ENCODE measurements around the gene TCF4.

The TCF4 gene

GRCh38 chr18:55360061-55360460, 227.9 kb downstream of the TCF4 start:
- no peak overlapping the region for H3K4me3 Mint-ChIP-seq
- H3K27me3 Mint-ChIP-seq, result peaks cover 3% of the 10 kb centered on the region
- no peak overlapping the region for H3K27ac Mint-ChIP-seq
- H3K4me1 Mint-ChIP-seq (ENCODE audit: low read depth), result no peaks in the 10 kb centered on the region
- H3K9me3 Mint-ChIP-seq (ENCODE audit: low read depth), result no peaks in the 10 kb centered on the region
- no peaks in the 10 kb centered on the region for H3K36me3 Mint-ChIP-seq

- no peaks in the 10 kb centered on the region for H3K36me3 Mint-ChIP-seq
- peaks cover 3% of the 10 kb centered on the region for H3K27me3 Mint-ChIP-seq
- H3K4me1 Mint-ChIP-seq (ENCODE audit: low read depth), result no peaks in the 10 kb centered on the region
- no peaks in the 10 kb centered on the region for H3K9me3 Mint-ChIP-seq (ENCODE audit: low read depth)
- H3K4me3 Mint-ChIP-seq, result no peak overlapping the region
- H3K27ac Mint-ChIP-seq, result no peak overlapping the region
These were observed 231.2 kb downstream of the TCF4 start for GRCh38 chr18:55356815-55357214.

GRCh38 chr18:55355223-55355622, 232.8 kb downstream of the TCF4 start:
- Mint-ChIP-seq H3K27me3 (no peaks in the 10 kb centered on the region), H3K4me3 (no peak overlapping the region), H3K27ac (no peak overlapping the region), H3K4me1 (ENCODE audit: low read depth) (no peaks in the 10 kb centered on the region), H3K36me3 (no peaks in the 10 kb centered on the region), H3K9me3 (ENCODE audit: low read depth) (no peaks in the 10 kb centered on the region)

- H3K4me3 Mint-ChIP-seq, result no peak overlapping the region
- H3K27me3 Mint-ChIP-seq, result no peaks in the 10 kb centered on the region
- no peak overlapping the region for H3K27ac Mint-ChIP-seq
- no peaks in the 10 kb centered on the region for H3K4me1 Mint-ChIP-seq (ENCODE audit: low read depth)
- no peaks in the 10 kb centered on the region for H3K36me3 Mint-ChIP-seq
- H3K9me3 Mint-ChIP-seq (ENCODE audit: low read depth), result no peaks in the 10 kb centered on the region
These were observed 233.2 kb downstream of the TCF4 start for GRCh38 chr18:55354795-55355194.

- Mint-ChIP-seq H3K9me3 (ENCODE audit: low read depth) (no peaks in the 10 kb centered on the region), H3K27me3 (no peaks in the 10 kb centered on the region), H3K4me3 (no peak overlapping the region), H3K4me1 (ENCODE audit: low read depth) (no peaks in the 10 kb centered on the region), H3K27ac (no peak overlapping the region), H3K36me3 (no peaks in the 10 kb centered on the region)
These were observed 234.2 kb downstream of the TCF4 start for GRCh38 chr18:55353806-55354205.

- Mint-ChIP-seq H3K9me3 (ENCODE audit: low read depth) (no peaks in the 10 kb centered on the region), H3K36me3 (no peaks in the 10 kb centered on the region), H3K27ac (no peak overlapping the region), H3K27me3 (no peaks in the 10 kb centered on the region), H3K4me1 (ENCODE audit: low read depth) (no peaks in the 10 kb centered on the region), H3K4me3 (no peak overlapping the region)
These were observed 234.6 kb downstream of the TCF4 start for GRCh38 chr18:55353391-55353790.

GRCh38 chr18:55351980-55352714, 235.8 kb downstream of the TCF4 start:
- Mint-ChIP-seq H3K4me1 (ENCODE audit: low read depth) (no peaks in the 10 kb centered on the region), H3K27me3 (no peaks in the 10 kb centered on the region), H3K36me3 (no peaks in the 10 kb centered on the region), H3K27ac (no peak overlapping the region), H3K4me3 (no peak overlapping the region), H3K9me3 (ENCODE audit: low read depth) (no peaks in the 10 kb centered on the region)

GRCh38 chr18:55351241-55351691, 236.7 kb downstream of the TCF4 start:
- Mint-ChIP-seq H3K4me1 (ENCODE audit: low read depth) (no peaks in the 10 kb centered on the region), H3K9me3 (ENCODE audit: low read depth) (no peaks in the 10 kb centered on the region), H3K27ac (no peak overlapping the region), H3K36me3 (no peaks in the 10 kb centered on the region), H3K4me3 (no peak overlapping the region), H3K27me3 (no peaks in the 10 kb centered on the region)

- no peaks in the 10 kb centered on the region for H3K9me3 Mint-ChIP-seq (ENCODE audit: low read depth)
- H3K27ac Mint-ChIP-seq, result no peak overlapping the region
- H3K4me1 Mint-ChIP-seq (ENCODE audit: low read depth), result no peaks in the 10 kb centered on the region
- H3K36me3 Mint-ChIP-seq, result no peaks in the 10 kb centered on the region
- H3K27me3 Mint-ChIP-seq, result no peaks in the 10 kb centered on the region
- H3K4me3 Mint-ChIP-seq, result no peak overlapping the region
These were observed 238.3 kb downstream of the TCF4 start for GRCh38 chr18:55349685-55350084.

- no peaks in the 10 kb centered on the region for H3K36me3 Mint-ChIP-seq
- H3K9me3 Mint-ChIP-seq (ENCODE audit: low read depth), result no peaks in the 10 kb centered on the region
These were observed 240.8 kb downstream of the TCF4 start for GRCh38 chr18:55346961-55347740.

GRCh38 chr18:55346387-55346786, 241.6 kb downstream of the TCF4 start:
- Mint-ChIP-seq H3K27me3 (no peaks in the 10 kb centered on the region), H3K9me3 (ENCODE audit: low read depth) (no peaks in the 10 kb centered on the region), H3K36me3 (no peaks in the 10 kb centered on the region), H3K27ac (no peak overlapping the region), H3K4me1 (ENCODE audit: low read depth) (no peaks in the 10 kb centered on the region), H3K4me3 (no peak overlapping the region)

More at GRCh38 chr18:55346961-55347740, 240.8 kb downstream of the TCF4 start:
- Mint-ChIP-seq H3K27ac (no peak overlapping the region), H3K4me3 (no peak overlapping the region), H3K27me3 (no peaks in the 10 kb centered on the region), H3K4me1 (ENCODE audit: low read depth) (no peaks in the 10 kb centered on the region)

GRCh38 chr18:55345103-55345950, 242.7 kb downstream of the TCF4 start:
- H3K4me3 Mint-ChIP-seq, result no peak overlapping the region
- H3K9me3 Mint-ChIP-seq (ENCODE audit: low read depth), result no peaks in the 10 kb centered on the region
- no peaks in the 10 kb centered on the region for H3K27me3 Mint-ChIP-seq
- H3K27ac Mint-ChIP-seq, result no peak overlapping the region
- no peaks in the 10 kb centered on the region for H3K4me1 Mint-ChIP-seq (ENCODE audit: low read depth)
- H3K36me3 Mint-ChIP-seq, result no peaks in the 10 kb centered on the region

GRCh38 chr18:55343396-55344073, 244.5 kb downstream of the TCF4 start:
- H3K27ac Mint-ChIP-seq, result no peak overlapping the region
- no peaks in the 10 kb centered on the region for H3K4me1 Mint-ChIP-seq (ENCODE audit: low read depth)
- no peaks in the 10 kb centered on the region for H3K36me3 Mint-ChIP-seq
- no peaks in the 10 kb centered on the region for H3K9me3 Mint-ChIP-seq (ENCODE audit: low read depth)
- no peak overlapping the region for H3K4me3 Mint-ChIP-seq
- H3K27me3 Mint-ChIP-seq, result no peaks in the 10 kb centered on the region

GRCh38 chr18:55340998-55341397, 247.0 kb downstream of the TCF4 start:
- H3K36me3 Mint-ChIP-seq, result no peaks in the 10 kb centered on the region
- no peaks in the 10 kb centered on the region for H3K9me3 Mint-ChIP-seq (ENCODE audit: low read depth)
- H3K27ac Mint-ChIP-seq, result no peak overlapping the region
- no peaks in the 10 kb centered on the region for H3K4me1 Mint-ChIP-seq (ENCODE audit: low read depth)
- H3K4me3 Mint-ChIP-seq, result no peak overlapping the region
- H3K27me3 Mint-ChIP-seq, result no peaks in the 10 kb centered on the region
